Keratinocyte (primary cell): ENCODE measurements around the gene MLLT1.

Source experiments
- CTCF ChIP-seq, 3 experiments: IDR thresholded peaks in 1 of 3; conservative IDR thresholded peaks in 1 of 3; optimal IDR thresholded peaks in 1 of 3; 2 replicates in 2 of 3; 3 replicates in 1 of 3; pipeline versions ENCODE3 to v1.5.1; 2011; ENCODE audit warnings: low read length in 3 of 3, mild to moderate bottlenecking in 3 of 3, moderate library complexity in 2 of 3, control low read depth in 1 of 3, inconsistent platforms in 1 of 3; ENCODE audit not compliant: insufficient read depth in 2 of 3; ENCODE audit errors: extremely low read depth in 1 of 3
- EZH2 ChIP-seq: IDR thresholded peaks from one replicate; pipeline ENCODE4 v1.6.1; 2012; ENCODE audit warnings: inconsistent platforms, mild to moderate bottlenecking, low read length, moderate library complexity

GRCh38 chr19:6249296-6249695, 30.5 kb downstream of the MLLT1 start:
- TF ChIP-seq EZH2, result no peak
- no peak for TF ChIP-seq CTCF (optimal IDR thresholded peaks at IDR 0.05 in 1 of 3, IDR thresholded peaks at IDR 0.05 in 1 of 3, conservative IDR thresholded peaks at IDR 0.05 in 1 of 3; ENCODE audit: extremely low read depth in 1 of 3, insufficient read depth in 2 of 3, low read length in 3 of 3)
